Colonic mucosa (tissue), 4 donors: ENCODE data around the gene NGFR. TPM values are rescaled to one million over a fixed set of nuclear protein-coding genes. Genes with fewer than 3 reads are reported as not detected.
A peak's percentile ranks its signal among the peaks of the same experiment; 100 is the strongest.

Source experiments
- DNase-seq: peaks from one replicate; pipeline ENCODE4 v3.0.0-alpha.2; 2020
- H3K27ac ChIP-seq: fragments of 200-600 bp; one replicate; pipeline ENCODE4 v1.8.0; 2021
- H3K27me3 ChIP-seq: fragments of 200-600 bp; one replicate; pipeline ENCODE4 v1.8.0; 2021
- H3K36me3 ChIP-seq: fragments of 200-600 bp; one replicate; pipeline ENCODE4 v1.8.0; 2021
- H3K4me1 ChIP-seq: fragments of 200-600 bp; one replicate; pipeline ENCODE4 v1.8.0; 2021; ENCODE audit warnings: mild to moderate bottlenecking
- H3K4me3 ChIP-seq: fragments of 200-600 bp; one replicate; pipeline ENCODE4 v1.8.0; 2021
- H3K9ac ChIP-seq, 2 donors: one replicate each; pipeline ENCODE4 v1.7.0; 2013; ENCODE audit warnings: control low read depth in 2 of 2, low read depth in 2 of 2, low read length in 2 of 2
- H3K9me3 ChIP-seq: fragments of 200-600 bp; one replicate; pipeline ENCODE4 v1.8.0; 2021
- CTCF ChIP-seq: fragments of 200-600 bp; IDR thresholded peaks from one replicate; pipeline ENCODE4 v1.8.0; 2022; ENCODE audit warnings: antibody characterized with exemption, mild to moderate bottlenecking
- intact Hi-C: fragments of 100-400 bp; cut with DNase I; formaldehyde crosslinking; loops from one replicate; pipeline ENCODE4 v1.14.1; 2022
- total RNA-seq, 2 donors: library from RNA; stranded (reverse); fragmentation: NEBNext Ultra II Directional in 1 of 2; extraction: Animal tissue kit (Norgen Biotek cat#: 25700) in 1 of 2; gene quantifications; one replicate each; pipeline ENCODE4 v1.2.1, GENCODE V29; 2021
- donor health status: healthy.
- donor health status: DM: no; HTN: no; CAD: no.
- donor health status: DM: no; HTN: no; CAD: no.

NGFR gene
- total RNA-seq, 2 donors from 2014 or later: 0.49 to 2.7 TPM

- DNase-seq: no peak
- Histone ChIP-seq H3K4me1 (no peaks in the 10 kb centered on the region), H3K4me3 (no peak overlapping the region), H3K27me3 (no peaks in the 10 kb centered on the region), H3K9me3 (no peaks in the 10 kb centered on the region), H3K9ac (no peak overlapping the region), H3K27ac (no peak overlapping the region), H3K36me3 (no peaks in the 10 kb centered on the region)
- intact Hi-C loops: loop anchor here (10.0 kb wide), 1 partner anchor 239 kb away; no protein-coding TSS in a partner anchor
- no peak for TF ChIP-seq CTCF
These were observed 58.7 kb downstream of the NGFR start for GRCh38 chr17:49553676-49554335.

GRCh38 chr17:49554694-49555494, 59.8 kb downstream of the NGFR start:
- TF ChIP-seq CTCF: no peak
- intact Hi-C loops: loop anchor here (10.0 kb wide), 1 partner anchor 240 kb away; no protein-coding TSS in a partner anchor
- Histone ChIP-seq H3K4me3 (no peak overlapping the region), H3K36me3 (no peaks in the 10 kb centered on the region), H3K27ac (no peak overlapping the region), H3K4me1 (no peaks in the 10 kb centered on the region), H3K9me3 (no peaks in the 10 kb centered on the region), H3K27me3 (no peaks in the 10 kb centered on the region), H3K9ac (no peak overlapping the region)
- DNase-seq: no peak

- intact Hi-C loops: loop anchor here (2.0 to 10.0 kb wide), 4 partner anchors 59 to 241 kb away; no protein-coding TSS in a partner anchor
- no peaks in the 10 kb centered on the region for H3K36me3 ChIP-seq
- H3K9ac ChIP-seq: no peak overlapping the region
- no peak for DNase-seq
- H3K9me3 ChIP-seq: no peaks in the 10 kb centered on the region
- no peaks in the 10 kb centered on the region for H3K27me3 ChIP-seq
- H3K4me3 ChIP-seq: no peak overlapping the region
- H3K27ac ChIP-seq: no peak overlapping the region
- H3K4me1 ChIP-seq: no peaks in the 10 kb centered on the region
- no peak for TF ChIP-seq CTCF
These were observed 60.6 kb downstream of the NGFR start for GRCh38 chr17:49555495-49556222.

- no peaks in the 10 kb centered on the region for H3K27me3 ChIP-seq
- H3K9ac ChIP-seq: no peak overlapping the region
- no peaks in the 10 kb centered on the region for H3K4me1 ChIP-seq
- H3K27ac ChIP-seq: no peak overlapping the region
- H3K9me3 ChIP-seq: no peaks in the 10 kb centered on the region
- peak; percentile 72 for DNase-seq
- H3K36me3 ChIP-seq: no peaks in the 10 kb centered on the region
- H3K4me3 ChIP-seq: no peak overlapping the region
- intact Hi-C loops: loop anchor here (2.0 to 10.0 kb wide), 4 partner anchors 60 to 242 kb away; no protein-coding TSS in a partner anchor
- peak; percentile 99 for TF ChIP-seq CTCF
These were observed 61.3 kb downstream of the NGFR start for GRCh38 chr17:49556223-49556943.
